Kidney epithelial cell (primary cell): Measurements from ENCODE around the gene PPM1B. TPM values are rescaled to one million over a fixed set of nuclear protein-coding genes. Genes with fewer than 3 reads are reported as not detected.

Experiments
- DNase-seq: peaks from one replicate; pipeline ENCODE4 v3.0.0-alpha.2; 2010; ENCODE audit warnings: low read depth
- H3K27me3 ChIP-seq: 2 replicates; pipeline ENCODE4 v1.6.0; 2011; ENCODE audit warnings: low read length; ENCODE audit not compliant: control insufficient read depth, insufficient read depth
- H3K36me3 ChIP-seq: 2 replicates; pipeline ENCODE4 v1.5.1; 2011; ENCODE audit warnings: low read length; ENCODE audit not compliant: control insufficient read depth, insufficient read depth
- H3K4me3 ChIP-seq: 2 replicates; pipeline ENCODE4 v1.5.1; 2011; ENCODE audit warnings: low read depth, mild to moderate bottlenecking, control low read depth, low read length
- total RNA-seq: library from RNA; depleted of rRNA; stranded (reverse); fragments of >200 nt; gene quantifications from 2 replicates; pipeline ENCODE4 v1.2.3, GENCODE V29; 2015
- TF ChIP-seq, protein P1 (sequence below): IDR thresholded peaks from 2 replicates; pipeline ENCODE4 v1.5.1; 2011; ENCODE audit warnings: mild to moderate bottlenecking, moderate library complexity, low read length, control low read depth, inconsistent platforms; ENCODE audit not compliant: insufficient read depth, poor library complexity, severe bottlenecking

PPM1B gene
- total RNA-seq, 1 donor from 2014 or later = 22.7 TPM

DNA sequence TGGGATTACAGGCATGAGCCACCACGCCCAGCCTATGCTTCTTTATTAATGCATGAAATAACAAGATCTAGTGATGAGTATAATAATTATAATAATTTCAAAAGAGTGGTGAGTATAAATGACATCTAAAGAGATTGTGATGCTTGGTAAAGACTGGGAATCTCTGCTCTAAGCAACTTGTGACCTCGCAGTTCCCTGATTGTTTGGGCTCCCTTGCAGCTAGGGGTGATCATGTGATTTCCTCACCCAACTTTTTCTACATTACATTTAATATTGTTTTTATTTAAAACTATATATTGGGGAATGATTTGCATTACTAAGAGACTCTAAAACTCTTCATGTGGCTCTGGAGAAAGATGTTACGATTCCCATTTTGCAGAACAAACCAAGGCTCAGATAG is 4.1 kb upstream of the PPM1B start:
- DNase-seq = no peak
- Histone ChIP-seq H3K36me3 (no peaks in the 10 kb centered on the region), H3K27me3 (no peaks in the 10 kb centered on the region), H3K4me3 (no peak overlapping the region)
- TF ChIP-seq, protein P1, sequence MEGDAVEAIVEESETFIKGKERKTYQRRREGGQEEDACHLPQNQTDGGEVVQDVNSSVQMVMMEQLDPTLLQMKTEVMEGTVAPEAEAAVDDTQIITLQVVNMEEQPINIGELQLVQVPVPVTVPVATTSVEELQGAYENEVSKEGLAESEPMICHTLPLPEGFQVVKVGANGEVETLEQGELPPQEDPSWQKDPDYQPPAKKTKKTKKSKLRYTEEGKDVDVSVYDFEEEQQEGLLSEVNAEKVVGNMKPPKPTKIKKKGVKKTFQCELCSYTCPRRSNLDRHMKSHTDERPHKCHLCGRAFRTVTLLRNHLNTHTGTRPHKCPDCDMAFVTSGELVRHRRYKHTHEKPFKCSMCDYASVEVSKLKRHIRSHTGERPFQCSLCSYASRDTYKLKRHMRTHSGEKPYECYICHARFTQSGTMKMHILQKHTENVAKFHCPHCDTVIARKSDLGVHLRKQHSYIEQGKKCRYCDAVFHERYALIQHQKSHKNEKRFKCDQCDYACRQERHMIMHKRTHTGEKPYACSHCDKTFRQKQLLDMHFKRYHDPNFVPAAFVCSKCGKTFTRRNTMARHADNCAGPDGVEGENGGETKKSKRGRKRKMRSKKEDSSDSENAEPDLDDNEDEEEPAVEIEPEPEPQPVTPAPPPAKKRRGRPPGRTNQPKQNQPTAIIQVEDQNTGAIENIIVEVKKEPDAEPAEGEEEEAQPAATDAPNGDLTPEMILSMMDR = no peak

DNA sequence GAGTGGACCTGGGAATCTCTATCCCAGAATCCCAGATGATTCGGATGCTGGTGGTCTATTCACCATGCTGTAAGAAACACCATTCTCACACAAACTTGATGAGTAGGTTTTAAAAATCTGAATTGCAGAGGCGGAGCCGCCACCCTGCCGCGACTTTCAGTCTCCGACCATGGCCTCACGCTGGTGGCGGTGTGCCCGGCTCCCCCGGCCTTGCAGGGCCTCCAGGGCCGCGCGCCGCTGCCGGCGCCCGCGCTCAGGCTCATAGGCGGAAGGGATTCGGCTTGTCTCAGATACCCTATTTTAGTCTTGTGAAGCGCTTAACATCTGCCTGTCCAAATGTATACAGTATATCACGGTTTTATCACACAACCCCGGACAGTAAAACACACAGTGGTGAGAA is 2.6 kb upstream of the PPM1B start:
- H3K27me3 ChIP-seq = no peaks in the 10 kb centered on the region
- DNase-seq = no peak
- H3K4me3 ChIP-seq = no peak overlapping the region
- no peaks in the 10 kb centered on the region for H3K36me3 ChIP-seq
- TF ChIP-seq, protein P1 = no peak

DNA sequence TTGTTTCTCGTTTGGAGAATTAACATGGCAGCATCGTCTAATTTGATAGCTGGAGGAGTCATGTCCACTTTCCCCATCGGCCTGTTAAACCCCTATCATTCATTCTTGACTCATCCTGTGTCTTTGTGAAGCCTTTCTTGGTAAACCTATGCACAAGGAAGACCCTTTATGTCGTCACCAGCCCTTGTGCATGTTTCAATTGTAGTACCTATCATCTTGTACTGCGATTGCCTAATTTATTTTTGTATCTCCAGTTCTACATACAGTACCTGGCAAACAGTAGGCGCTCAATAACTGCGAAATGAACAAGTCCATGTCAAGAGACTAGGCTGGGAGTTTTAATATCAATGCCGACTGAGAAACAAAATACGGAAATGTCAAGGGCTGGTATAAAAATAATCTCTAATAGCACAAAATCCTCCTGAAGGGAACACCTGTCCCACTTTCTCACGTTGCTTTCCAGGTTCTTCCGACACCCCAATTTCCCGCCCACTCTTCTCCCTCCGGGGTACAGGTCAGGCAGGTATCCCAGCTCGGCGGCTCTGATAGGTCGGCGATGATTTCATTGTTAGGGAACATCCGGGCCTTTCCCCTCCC is 1.3 kb upstream of the PPM1B start:
- DNase-seq = no peak
- TF ChIP-seq, protein P1 = no peak
- Histone ChIP-seq H3K36me3 (no peaks in the 10 kb centered on the region), H3K27me3 (no peaks in the 10 kb centered on the region), H3K4me3 (peak overlapping the region; percentile 42)

DNA sequence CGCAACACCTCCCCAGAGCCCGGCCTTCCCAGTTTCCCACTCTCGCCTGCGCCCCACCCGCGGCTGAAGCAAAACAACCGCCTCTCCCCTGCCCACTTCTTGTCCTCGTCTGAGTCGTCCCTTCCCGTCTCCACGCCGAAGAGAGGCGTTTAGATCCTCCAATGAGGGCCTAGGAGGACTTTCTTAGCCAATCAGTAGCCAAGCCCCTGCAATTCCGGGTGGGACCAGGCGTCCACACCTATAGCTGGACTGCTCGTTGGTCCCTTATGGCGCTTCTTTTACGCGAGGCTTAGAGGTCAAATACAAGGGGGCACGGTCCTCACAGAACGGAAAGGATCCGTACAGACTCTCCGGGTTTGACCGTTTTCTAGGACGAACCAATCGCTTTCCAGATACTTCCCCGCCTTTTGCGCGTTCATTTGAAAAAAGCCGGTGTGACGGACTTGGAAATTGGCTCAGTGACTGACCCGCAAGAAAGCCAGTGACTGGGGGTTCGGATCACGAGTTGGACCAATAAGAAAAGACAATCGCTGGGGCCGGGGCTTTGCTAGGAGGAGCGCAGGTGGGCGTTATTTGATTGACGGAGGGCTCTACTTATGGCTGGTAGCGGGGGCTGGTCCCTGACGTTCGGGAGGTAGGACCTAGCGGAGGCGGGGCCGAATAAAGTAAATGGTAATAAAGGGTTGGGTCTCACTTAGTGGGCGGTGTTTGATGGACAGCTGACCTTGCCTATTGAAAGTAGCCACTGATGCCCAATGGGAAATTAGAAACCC is 581 bp upstream of the PPM1B start:
- Histone ChIP-seq H3K4me3 (peak overlapping the region; percentile 42), H3K27me3 (no peaks in the 10 kb centered on the region), H3K36me3 (no peaks in the 10 kb centered on the region)
- TF ChIP-seq, protein P1 = no peak
- peak; percentile 99 for DNase-seq

DNA sequence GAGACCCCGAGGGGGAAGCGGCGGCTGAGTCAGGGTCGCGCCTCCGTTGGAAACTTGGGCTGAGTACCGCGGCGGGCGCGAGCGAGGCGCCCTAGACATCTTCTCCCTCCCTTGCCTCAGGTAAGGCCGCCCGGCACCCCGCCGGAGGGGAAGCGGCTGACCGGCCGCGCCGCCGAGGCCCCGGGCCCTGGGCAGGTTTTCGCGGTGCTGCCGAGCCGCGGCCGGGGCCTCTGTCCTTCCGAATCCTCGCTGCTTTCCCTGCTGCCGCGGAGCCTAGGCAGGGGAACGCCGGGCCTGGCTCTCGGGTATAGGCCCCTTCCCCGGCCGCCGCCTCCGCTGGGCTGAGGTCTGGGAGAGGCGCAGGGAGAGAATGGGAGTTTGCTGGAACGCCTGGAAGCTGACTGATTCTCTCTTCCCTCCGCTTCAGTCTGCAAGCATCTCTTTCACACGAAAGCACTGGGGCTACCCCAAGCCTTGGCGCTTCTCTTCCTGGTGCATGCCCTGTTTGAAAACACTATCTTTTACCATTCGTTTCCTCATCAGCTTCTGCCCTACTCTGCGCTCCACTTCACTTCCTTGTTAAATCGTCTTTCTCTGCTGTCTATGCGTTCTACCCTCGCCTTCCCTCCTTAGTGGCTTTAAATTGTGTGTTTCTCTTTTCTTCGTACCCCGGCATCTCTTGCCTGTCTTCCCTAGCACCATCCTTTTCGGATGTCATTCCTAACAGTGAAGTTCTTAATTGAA is 652 bp downstream of the PPM1B start:
- TF ChIP-seq, protein P1 = no peak
- DNase-seq = no peak

More for the DNA sequence above, 652 bp downstream of the PPM1B start:
- H3K4me3 ChIP-seq = peak overlapping the region; percentile 93
- no peaks in the 10 kb centered on the region for H3K36me3 ChIP-seq
- H3K27me3 ChIP-seq = no peaks in the 10 kb centered on the region
